NCI-H526 (cell line): Measurements from ENCODE around the gene POTEM.
"Not testable (repeated sequence)": the region's sequence is repeated elsewhere in the genome, so short reads cannot be mapped to it uniquely, and the experiment has no call there.

Experiments
- DNase-seq, 2 experiments: peaks; one replicate each; lab custom pipeline; 2025; lab: John Stamatoyannopoulos, UW

Gene POTEM

GRCh38 chr14:19038060-19038664, 70.9 kb downstream of the POTEM start:
- not testable (repeated sequence) for DNase-seq

DNA sequence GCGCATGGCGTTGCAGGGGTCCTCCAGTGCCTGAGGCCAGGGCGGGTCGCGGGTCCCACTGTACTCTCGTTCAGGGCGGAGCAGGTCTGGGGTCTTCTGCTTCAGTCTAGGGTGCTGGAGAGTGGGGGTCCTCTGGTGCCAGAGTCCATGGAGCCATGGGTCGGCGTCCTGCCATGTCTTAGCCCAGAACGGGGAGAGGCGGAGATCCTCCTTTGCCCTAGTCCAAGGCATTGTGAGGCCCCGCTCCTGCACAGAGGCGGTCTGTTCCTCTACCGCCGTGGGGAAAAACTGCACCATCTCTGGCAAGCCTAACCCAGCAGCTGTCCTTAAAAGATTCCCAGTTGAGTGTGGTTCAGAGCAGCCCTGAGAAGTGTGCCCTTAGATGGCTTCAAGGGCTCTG, 71.6 kb downstream of the POTEM start:
- DNase-seq, result not testable (repeated sequence)

- DNase-seq, result not testable (repeated sequence)
Observed at GRCh38 chr14:19043384-19043783, 76.2 kb downstream of the POTEM start.
